Mucosa of stomach (tissue), 1 donor: Measurements from ENCODE around the gene RERE.
"Not testable (repeated sequence)": the region's sequence is repeated elsewhere in the genome, so short reads cannot be mapped to it uniquely, and the experiment has no call there.

Experiments used
- H3K27me3 ChIP-seq: one replicate; pipeline ENCODE4 v1.7.0; 2013; ENCODE audit warnings: mild to moderate bottlenecking, low read length; ENCODE audit not compliant: control insufficient read depth, insufficient read depth
- H3K36me3 ChIP-seq: one replicate; pipeline ENCODE4 v1.7.0; 2013; ENCODE audit warnings: low read length; ENCODE audit not compliant: control insufficient read depth, insufficient read depth
- H3K4me1 ChIP-seq: one replicate; pipeline ENCODE4 v1.7.0; 2013; ENCODE audit warnings: mild to moderate bottlenecking, low read length; ENCODE audit not compliant: control insufficient read depth, insufficient read depth
- H3K4me3 ChIP-seq: one replicate; pipeline ENCODE4 v1.7.0; 2013; ENCODE audit warnings: low read length
- H3K9ac ChIP-seq: one replicate; pipeline ENCODE4 v1.7.0; 2013; ENCODE audit warnings: mild to moderate bottlenecking, low read length, moderate library complexity
- H3K9me3 ChIP-seq: one replicate; pipeline ENCODE4 v1.7.0; 2013; ENCODE audit warnings: mild to moderate bottlenecking, low read length, moderate library complexity; ENCODE audit not compliant: control insufficient read depth
- donor health status: Pancreatic carcinoma.

Gene RERE

GRCh38 chr1:8506456-8506855 lies 311.0 kb downstream of the RERE start:
- Histone ChIP-seq H3K36me3 (no peaks in the 10 kb centered on the region), H3K9me3 (no peaks in the 10 kb centered on the region), H3K27me3 (no peaks in the 10 kb centered on the region), H3K4me1 (peaks cover 7% of the 10 kb centered on the region), H3K4me3 (no peak overlapping the region), H3K9ac (no peak overlapping the region)

DNA sequence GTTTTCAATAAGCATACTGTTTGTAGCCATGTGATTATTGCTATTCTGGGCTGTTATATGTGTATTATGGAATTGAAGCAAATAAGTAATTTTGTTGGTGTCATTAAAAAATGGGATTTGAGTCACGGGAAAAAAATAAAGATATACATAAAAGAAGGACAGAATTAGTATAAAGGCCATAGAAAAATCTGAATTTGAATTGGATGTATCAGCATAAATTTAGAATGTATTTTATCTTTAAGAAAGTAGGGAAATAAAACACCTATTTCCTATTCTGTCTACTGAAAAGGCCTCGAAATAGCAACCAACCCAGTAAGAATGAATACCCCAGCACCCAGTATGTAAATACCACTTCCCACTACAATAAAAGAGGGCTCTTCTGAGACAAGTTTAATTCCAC lies 313.6 kb downstream of the RERE start:
- H3K36me3 ChIP-seq, result no peaks in the 10 kb centered on the region
- H3K9me3 ChIP-seq, result no peaks in the 10 kb centered on the region
- no peak overlapping the region for H3K4me3 ChIP-seq
- no peak overlapping the region for H3K9ac ChIP-seq
- H3K27me3 ChIP-seq, result no peaks in the 10 kb centered on the region
- no peaks in the 10 kb centered on the region for H3K4me1 ChIP-seq

- H3K27me3 ChIP-seq, H3K9ac ChIP-seq, H3K4me1 ChIP-seq, H3K36me3 ChIP-seq, H3K9me3 ChIP-seq, H3K4me3 ChIP-seq: not testable (repeated sequence)
These were observed 314.5 kb downstream of the RERE start for GRCh38 chr1:8502949-8503348.

DNA sequence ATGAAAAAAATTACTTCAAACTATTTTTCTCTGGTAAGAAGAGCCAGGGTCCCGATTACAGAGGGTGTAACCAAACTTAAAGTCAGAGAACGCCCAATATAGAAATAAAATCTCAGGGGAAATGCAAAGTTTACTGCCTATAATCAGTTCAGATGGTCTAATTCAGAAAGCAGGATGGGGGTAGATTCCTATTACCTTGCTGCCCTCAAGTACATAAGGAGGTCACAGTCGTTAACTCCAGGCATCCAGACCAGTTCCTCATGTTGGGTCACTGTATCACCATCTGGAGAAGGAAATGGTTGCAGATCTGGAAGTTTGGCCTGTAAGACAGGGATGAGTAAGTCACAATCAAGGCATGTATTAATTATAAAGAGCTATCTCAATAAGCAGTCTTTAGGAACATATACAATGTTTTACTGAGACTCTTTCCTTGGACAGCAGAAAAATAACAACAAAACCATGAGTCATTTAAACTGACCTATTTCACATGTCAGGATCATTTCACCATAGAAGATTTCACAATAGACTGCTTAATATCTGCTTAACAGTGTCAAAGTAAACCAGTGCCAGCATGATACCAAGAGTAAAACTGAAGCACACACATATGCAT lies 320.1 kb downstream of the RERE start:
- H3K4me1 ChIP-seq, result no peaks in the 10 kb centered on the region
- no peaks in the 10 kb centered on the region for H3K27me3 ChIP-seq
- no peaks in the 10 kb centered on the region for H3K9me3 ChIP-seq
- no peaks in the 10 kb centered on the region for H3K36me3 ChIP-seq
- no peak overlapping the region for H3K9ac ChIP-seq
- H3K4me3 ChIP-seq, result no peak overlapping the region

DNA sequence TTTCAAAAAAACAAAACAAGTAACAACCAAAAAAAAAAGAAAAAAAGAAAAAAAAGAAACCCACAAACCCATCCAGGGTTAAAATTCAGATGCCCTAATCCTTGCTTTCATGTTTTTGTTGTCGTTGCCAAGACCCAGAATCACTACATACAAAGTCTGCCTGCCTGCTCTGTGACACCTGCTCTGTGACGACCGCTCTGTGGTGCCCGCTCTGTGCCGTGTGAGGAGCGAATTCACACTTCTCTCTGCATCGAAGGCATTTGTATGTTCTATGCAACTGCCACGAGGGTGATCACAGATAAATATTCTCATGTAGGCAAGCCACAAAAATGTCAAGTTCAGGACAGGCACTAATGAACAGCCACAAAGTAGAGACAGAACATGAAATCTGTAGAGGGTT lies 321.0 kb downstream of the RERE start:
- H3K4me3 ChIP-seq, result no peak overlapping the region
- no peaks in the 10 kb centered on the region for H3K27me3 ChIP-seq
- H3K9ac ChIP-seq, result no peak overlapping the region
- H3K9me3 ChIP-seq, result no peaks in the 10 kb centered on the region
- no peaks in the 10 kb centered on the region for H3K4me1 ChIP-seq
- no peaks in the 10 kb centered on the region for H3K36me3 ChIP-seq

DNA sequence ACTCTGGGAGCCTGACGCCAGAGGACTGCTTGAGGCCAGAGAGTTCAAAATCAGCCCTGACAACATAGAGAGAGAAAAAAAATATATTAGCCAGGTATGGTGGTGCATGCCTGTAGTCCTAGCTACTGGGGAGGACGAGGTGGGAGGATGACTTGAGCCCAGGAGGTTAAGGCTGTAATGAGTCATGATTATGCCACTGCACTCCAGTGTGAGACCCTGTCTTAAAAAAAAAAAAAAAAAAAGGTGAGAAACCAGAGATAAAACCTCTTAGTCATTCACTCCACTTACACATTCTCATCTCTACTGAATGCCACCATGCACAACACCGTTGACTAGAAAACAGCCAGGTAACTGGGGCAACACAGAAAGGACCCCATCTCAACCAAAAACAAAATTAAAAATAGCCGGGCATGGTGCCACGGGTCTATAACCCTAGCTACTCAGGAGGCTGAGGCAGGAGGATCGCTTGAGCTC lies 321.5 kb downstream of the RERE start:
- Histone ChIP-seq H3K4me1 (no peaks in the 10 kb centered on the region), H3K9me3 (no peaks in the 10 kb centered on the region), H3K9ac (no peak overlapping the region), H3K36me3 (no peaks in the 10 kb centered on the region), H3K27me3 (no peaks in the 10 kb centered on the region), H3K4me3 (no peak overlapping the region)

DNA sequence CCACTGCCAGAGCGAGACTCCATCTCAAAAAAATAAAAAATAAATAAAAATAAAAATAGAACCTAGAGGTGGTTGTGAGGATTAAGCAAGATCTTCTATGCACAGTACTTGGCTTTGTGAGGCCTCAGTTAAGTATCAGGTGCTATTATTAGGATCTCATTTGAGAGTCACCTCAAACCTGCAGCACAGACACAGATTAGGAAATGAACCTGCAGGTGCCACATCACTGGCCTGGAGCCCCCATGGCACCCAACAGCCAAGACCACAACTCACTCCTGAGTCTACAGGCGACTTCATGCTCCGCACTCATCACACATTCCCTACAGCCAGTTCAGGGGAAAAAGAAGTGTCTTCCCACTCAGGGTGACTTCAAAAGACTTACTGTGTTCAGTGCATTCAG lies 322.8 kb downstream of the RERE start:
- no peaks in the 10 kb centered on the region for H3K9me3 ChIP-seq
- H3K4me1 ChIP-seq, result no peaks in the 10 kb centered on the region
- H3K27me3 ChIP-seq, result no peaks in the 10 kb centered on the region
- no peaks in the 10 kb centered on the region for H3K36me3 ChIP-seq
- H3K9ac ChIP-seq, result no peak overlapping the region
- H3K4me3 ChIP-seq, result no peak overlapping the region

DNA sequence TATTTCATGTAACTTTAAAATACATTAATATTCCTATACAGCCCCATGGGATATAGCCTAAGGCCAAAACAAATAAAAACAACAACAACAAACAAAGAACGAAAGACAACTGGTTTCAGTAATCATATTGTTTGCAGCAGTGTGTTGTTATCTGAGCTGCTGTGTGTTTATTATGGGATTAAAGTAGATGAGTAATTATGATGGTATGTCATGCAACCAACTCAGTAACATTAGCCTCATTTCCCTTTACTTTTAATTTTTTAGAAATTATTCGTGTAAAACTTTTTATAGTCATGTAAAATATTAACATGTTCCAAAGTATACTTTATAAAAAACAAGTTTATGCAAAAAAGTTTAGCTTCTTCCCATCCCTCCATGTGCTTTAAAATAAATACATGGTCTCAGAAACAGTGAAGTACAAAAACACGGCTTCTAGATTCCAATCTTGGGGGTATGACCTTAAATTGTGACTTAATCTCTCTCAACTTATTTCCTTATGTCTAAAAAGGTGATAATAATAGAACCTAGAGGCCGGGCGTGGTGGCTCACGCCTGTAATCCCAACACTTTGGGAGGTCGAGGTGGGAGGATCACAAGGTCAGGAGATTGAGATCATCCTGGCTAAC lies 323.4 kb downstream of the RERE start:
- no peaks in the 10 kb centered on the region for H3K9me3 ChIP-seq
- H3K36me3 ChIP-seq, result no peaks in the 10 kb centered on the region
- H3K4me1 ChIP-seq, result no peaks in the 10 kb centered on the region
- no peak overlapping the region for H3K4me3 ChIP-seq
- no peak overlapping the region for H3K9ac ChIP-seq
- no peaks in the 10 kb centered on the region for H3K27me3 ChIP-seq

- Histone ChIP-seq H3K4me1 (peaks cover 6% of the 10 kb centered on the region), H3K9ac (no peak overlapping the region), H3K4me3 (no peak overlapping the region), H3K36me3 (no peaks in the 10 kb centered on the region), H3K27me3 (no peaks in the 10 kb centered on the region), H3K9me3 (no peaks in the 10 kb centered on the region)
These were observed 330.2 kb downstream of the RERE start for GRCh38 chr1:8487249-8487648.

- Histone ChIP-seq H3K9ac (no peak overlapping the region), H3K4me3 (no peak overlapping the region), H3K4me1 (peaks cover 6% of the 10 kb centered on the region), H3K27me3 (no peaks in the 10 kb centered on the region), H3K36me3 (no peaks in the 10 kb centered on the region), H3K9me3 (no peaks in the 10 kb centered on the region)
These were observed 331.4 kb downstream of the RERE start for GRCh38 chr1:8486047-8486446.

GRCh38 chr1:8483586-8483985 lies 333.9 kb downstream of the RERE start:
- Histone ChIP-seq H3K4me3 (no peak overlapping the region), H3K36me3 (no peaks in the 10 kb centered on the region), H3K9ac (no peak overlapping the region), H3K9me3 (no peaks in the 10 kb centered on the region), H3K4me1 (peaks cover 6% of the 10 kb centered on the region), H3K27me3 (no peaks in the 10 kb centered on the region)

- H3K36me3 ChIP-seq, result no peaks in the 10 kb centered on the region
- H3K4me1 ChIP-seq, result peaks cover 6% of the 10 kb centered on the region
- no peaks in the 10 kb centered on the region for H3K27me3 ChIP-seq
- no peak overlapping the region for H3K4me3 ChIP-seq
- H3K9me3 ChIP-seq, result no peaks in the 10 kb centered on the region
- no peak overlapping the region for H3K9ac ChIP-seq
These were observed 334.5 kb downstream of the RERE start for GRCh38 chr1:8482979-8483381.
